Gastrocnemius medialis (tissue), 4 donors: ENCODE data around the gene PHF21B. TPM values are rescaled to one million over a fixed set of nuclear protein-coding genes. Genes with fewer than 3 reads are reported as not detected.

Experiments used
- ATAC-seq, 2 donors: fragments of 150-250 bp; one replicate each; pipeline ENCODE4 v1.9.1; 2016
- DNase-seq, 2 donors: peaks; one replicate each; pipeline ENCODE4 v3.0.0-alpha.2; 2019
- H3K27ac ChIP-seq, 4 donors: fragments of 200-600 bp; sonication (generic); 1 replicate in 1 of 4; 2 replicates in 3 of 4; pipeline ENCODE4 v1.5.1; 2016 to 2018; ENCODE audit warnings: mild to moderate bottlenecking in 2 of 4, moderate library complexity in 1 of 4
- H3K27me3 ChIP-seq, 3 donors: fragments of 200-600 bp; sonication (generic) in 2 of 3; 1 replicate in 1 of 3; 2 replicates in 2 of 3; pipeline versions ENCODE4 v1.5.1 to v1.6.0; 2016 to 2019; ENCODE audit warnings: mild to moderate bottlenecking in 1 of 3, moderate library complexity in 1 of 3
- H3K36me3 ChIP-seq, 2 donors: fragments of 200-600 bp; sonication (generic) in 1 of 2; one replicate each; pipeline ENCODE4 v1.5.1; 2017 to 2018
- H3K4me1 ChIP-seq, 2 donors: fragments of 200-600 bp; sonication (generic) in 1 of 2; one replicate each; pipeline ENCODE4 v1.5.1; 2016 to 2017; ENCODE audit warnings: mild to moderate bottlenecking in 2 of 2
- H3K4me3 ChIP-seq, 4 donors: fragments of 200-600 bp; sonication (generic) in 3 of 4; 1 replicate in 1 of 4; 2 replicates in 3 of 4; pipeline ENCODE4 v1.5.1; 2016 to 2019; ENCODE audit warnings: mild to moderate bottlenecking in 2 of 4
- H3K9me3 ChIP-seq, 3 donors: fragments of 200-600 bp; sonication (generic) in 2 of 3; 1 replicate in 1 of 3; 2 replicates in 2 of 3; pipeline ENCODE4 v1.5.1; 2016 to 2019
- POLR2A ChIP-seq, 2 donors: fragments of 450-650 bp; IDR thresholded peaks; one replicate each; pipeline ENCODE4 v1.6.1; 2017; ENCODE audit warnings: antibody characterized with exemption in 2 of 2, mild to moderate bottlenecking in 2 of 2, moderate library complexity in 2 of 2
- in situ Hi-C, 4 donors: fragments of 200-750 bp; cut with MboI; loops; one replicate each; pipeline versions ENCODE4 v1.15.0 to v1.8.0; 2017; ENCODE audit warnings: low sequenced_read_pairs in 4 of 4
- intact Hi-C: fragments of 100-400 bp; cut with DNase I; formaldehyde crosslinking; loops from one replicate; pipeline ENCODE4 v1.15.1; 2023; ENCODE audit warnings: low total_unique reads
- total RNA-seq, 4 donors: library from RNA; depleted of rRNA; stranded (reverse); fragments of >200 nt; gene quantifications; one replicate each; pipeline versions ENCODE4 v1.1.0 to v1.2.3, GENCODE V29; 2016
- TF ChIP-seq, protein P1 (sequence below), 5 experiments: fragments of 450-650 bp in 3 of 5; fragments of 200-600 bp in 2 of 5; sonication (generic) in 2 of 5; IDR thresholded peaks in 4 of 5; conservative IDR thresholded peaks in 1 of 5; 1 replicate in 4 of 5; 2 replicates in 1 of 5; pipeline ENCODE4 v1.5.1; 2016 to 2019; ENCODE audit warnings: antibody characterized with exemption in 5 of 5, mild to moderate bottlenecking in 3 of 5, moderate library complexity in 3 of 5

The PHF21B gene
- total RNA-seq, 4 donors from 2014 or later, result 0.07 TPM; not detected in 3

DNA sequence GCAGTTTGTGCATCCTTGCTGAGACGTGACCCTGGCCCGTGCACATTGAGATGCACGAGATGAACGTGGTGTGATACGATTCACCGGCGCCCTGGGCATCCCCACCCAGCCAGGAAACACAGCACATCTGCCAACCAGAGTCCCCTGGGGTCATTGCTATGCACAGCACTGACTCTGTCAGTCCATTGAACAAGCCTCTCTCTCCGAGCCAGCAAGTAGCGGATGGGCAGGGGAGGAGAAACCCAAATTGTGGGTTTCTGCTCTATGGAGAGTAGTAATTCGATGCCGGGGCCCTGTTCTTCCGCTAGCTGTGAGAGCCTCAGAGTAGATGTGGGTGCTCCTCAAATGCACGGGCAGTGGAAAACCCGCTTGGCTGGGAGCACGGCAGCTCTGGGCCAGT is 172.3 kb downstream of the PHF21B start:
- H3K4me3 ChIP-seq, result no peak overlapping the region
- ATAC-seq, result no peak
- intact Hi-C loops, result no loop called here
- no peak overlapping the region for H3K27ac ChIP-seq
- no peaks in the 10 kb centered on the region for H3K36me3 ChIP-seq
- no peak for DNase-seq
- TF ChIP-seq, protein P1, sequence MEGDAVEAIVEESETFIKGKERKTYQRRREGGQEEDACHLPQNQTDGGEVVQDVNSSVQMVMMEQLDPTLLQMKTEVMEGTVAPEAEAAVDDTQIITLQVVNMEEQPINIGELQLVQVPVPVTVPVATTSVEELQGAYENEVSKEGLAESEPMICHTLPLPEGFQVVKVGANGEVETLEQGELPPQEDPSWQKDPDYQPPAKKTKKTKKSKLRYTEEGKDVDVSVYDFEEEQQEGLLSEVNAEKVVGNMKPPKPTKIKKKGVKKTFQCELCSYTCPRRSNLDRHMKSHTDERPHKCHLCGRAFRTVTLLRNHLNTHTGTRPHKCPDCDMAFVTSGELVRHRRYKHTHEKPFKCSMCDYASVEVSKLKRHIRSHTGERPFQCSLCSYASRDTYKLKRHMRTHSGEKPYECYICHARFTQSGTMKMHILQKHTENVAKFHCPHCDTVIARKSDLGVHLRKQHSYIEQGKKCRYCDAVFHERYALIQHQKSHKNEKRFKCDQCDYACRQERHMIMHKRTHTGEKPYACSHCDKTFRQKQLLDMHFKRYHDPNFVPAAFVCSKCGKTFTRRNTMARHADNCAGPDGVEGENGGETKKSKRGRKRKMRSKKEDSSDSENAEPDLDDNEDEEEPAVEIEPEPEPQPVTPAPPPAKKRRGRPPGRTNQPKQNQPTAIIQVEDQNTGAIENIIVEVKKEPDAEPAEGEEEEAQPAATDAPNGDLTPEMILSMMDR (IDR thresholded peaks at IDR 0.05 in 4 of 5, conservative IDR thresholded peaks at IDR 0.05 in 1 of 5), result no peak
- no peak for TF ChIP-seq POLR2A (IDR thresholded peaks at IDR 0.05)
- peaks cover 0 to 14% (median 0%) of the 10 kb centered on the region in 3 donors for H3K9me3 ChIP-seq
- peaks cover 0 to 8% (median 0%) of the 10 kb centered on the region in 3 donors for H3K27me3 ChIP-seq
- no peaks in the 10 kb centered on the region for H3K4me1 ChIP-seq
- in situ Hi-C loops, result no loop called here

DNA sequence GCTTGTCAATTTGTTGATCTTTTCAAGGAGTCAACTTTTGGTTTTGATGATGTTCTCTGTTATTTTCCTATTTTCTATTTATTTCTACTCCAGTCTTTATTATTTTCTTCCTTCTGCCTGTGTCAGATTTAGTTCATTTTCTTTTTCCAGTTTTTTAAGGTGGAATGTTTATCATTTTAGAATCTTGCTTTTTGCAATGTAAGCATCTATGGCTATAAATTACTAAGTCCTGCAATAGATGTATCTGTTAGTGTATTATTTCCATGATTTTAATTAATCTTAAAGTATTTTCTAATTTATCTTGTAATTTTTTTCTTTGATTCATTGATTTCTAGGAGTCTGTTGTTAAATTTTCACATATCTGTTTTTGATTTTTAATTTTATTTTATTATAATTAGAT is 175.7 kb downstream of the PHF21B start:
- Histone ChIP-seq H3K36me3 (no peaks in the 10 kb centered on the region), H3K4me3 (no peak overlapping the region), H3K27ac (no peak overlapping the region), H3K4me1 (no peaks in the 10 kb centered on the region), H3K9me3 (peaks cover 0 to 14% (median 0%) of the 10 kb centered on the region in 3 donors), H3K27me3 (peaks cover 0 to under 1% (median 0%) of the 10 kb centered on the region in 3 donors)
- ATAC-seq, result no peak
- intact Hi-C loops, result no loop called here
- DNase-seq, result no peak
- TF ChIP-seq POLR2A (IDR thresholded peaks at IDR 0.05), result no peak
- TF ChIP-seq, protein P1 (IDR thresholded peaks at IDR 0.05 in 4 of 5, conservative IDR thresholded peaks at IDR 0.05 in 1 of 5), result no peak
- in situ Hi-C loops, result no loop called here

DNA sequence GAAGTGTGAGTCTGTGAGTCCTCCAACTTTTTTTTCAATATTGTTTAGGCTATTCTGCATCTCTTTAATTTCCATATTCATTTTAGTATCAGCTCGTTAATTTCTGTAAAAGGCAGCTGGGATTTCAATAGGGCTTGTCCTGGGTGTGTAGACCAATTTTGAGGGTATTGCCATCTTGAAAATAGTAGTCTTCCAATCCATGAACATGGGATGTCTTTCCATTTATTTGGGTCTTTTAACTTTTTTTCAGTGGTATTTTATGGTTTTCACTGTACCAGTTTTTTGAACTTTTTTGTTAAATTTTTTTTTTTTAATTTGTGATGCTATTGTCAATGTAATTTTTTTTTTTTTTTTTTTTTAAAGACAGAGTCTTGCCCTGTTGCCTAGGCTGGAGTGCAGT is 177.9 kb downstream of the PHF21B start:
- no peak for ATAC-seq
- peaks cover 0 to 14% (median 0%) of the 10 kb centered on the region in 3 donors for H3K9me3 ChIP-seq
- DNase-seq, result no peak
- H3K36me3 ChIP-seq, result no peaks in the 10 kb centered on the region
- intact Hi-C loops, result no loop called here
- in situ Hi-C loops, result no loop called here
- no peaks in the 10 kb centered on the region for H3K4me1 ChIP-seq
- no peak for TF ChIP-seq POLR2A (IDR thresholded peaks at IDR 0.05)
- TF ChIP-seq, protein P1 (IDR thresholded peaks at IDR 0.05 in 4 of 5, conservative IDR thresholded peaks at IDR 0.05 in 1 of 5), result no peak
- no peak overlapping the region for H3K4me3 ChIP-seq
- H3K27me3 ChIP-seq, result no peaks in the 10 kb centered on the region
- no peak overlapping the region for H3K27ac ChIP-seq

Other genes starting within 250 kb of the PHF21B start
- gene NUP50, start 153.9 kb upstream of the PHF21B start, total RNA-seq, result 10 to 100 TPM; 18.0 to 30.6 (median 26.3) TPM
- gene KIAA0930, start 230.9 kb upstream of the PHF21B start, total RNA-seq, result 10 to 100 TPM; 45.1 to 99.9 (median 53.7) TPM